ENCODE measurements around the gene ZC3H12C. TPM values are rescaled to one million over a fixed set of nuclear protein-coding genes. Genes with fewer than 3 reads are reported as not detected.

The ZC3H12C gene
- total RNA-seq, 4 donors from 2014 or later, result 5.7 to 17.3 (median 11.4) TPM

GRCh38 chr11:110174645-110175310 is 81.6 kb downstream of the ZC3H12C start:
- Histone ChIP-seq H3K27me3 (no peaks in the 10 kb centered on the region), H3K4me3 (no peak overlapping the region), H3K4me1 (no peaks in the 10 kb centered on the region), H3K9me3 (no peaks in the 10 kb centered on the region), H3K36me3 (no peaks in the 10 kb centered on the region), H3K27ac (no peak overlapping the region)
- DNase-seq, result no peak
- TF ChIP-seq CTCF (IDR thresholded peaks at IDR 0.05) (no peak), POLR2A (IDR thresholded peaks at IDR 0.05) (no peak)

- TF ChIP-seq CTCF (IDR thresholded peaks at IDR 0.05) (no peak), POLR2A (IDR thresholded peaks at IDR 0.05) (no peak)
- H3K27me3 ChIP-seq, result no peaks in the 10 kb centered on the region
- H3K27ac ChIP-seq, result no peak overlapping the region
- no peaks in the 10 kb centered on the region for H3K9me3 ChIP-seq
- H3K4me1 ChIP-seq, result no peaks in the 10 kb centered on the region
- H3K4me3 ChIP-seq, result no peak overlapping the region
- H3K36me3 ChIP-seq, result no peaks in the 10 kb centered on the region
- DNase-seq, result no peak
These were observed 83.3 kb downstream of the ZC3H12C start for GRCh38 chr11:110176366-110177085.

- Histone ChIP-seq H3K27ac (no peak overlapping the region), H3K9me3 (no peaks in the 10 kb centered on the region), H3K4me1 (no peaks in the 10 kb centered on the region), H3K36me3 (no peaks in the 10 kb centered on the region), H3K4me3 (no peak overlapping the region), H3K27me3 (no peaks in the 10 kb centered on the region)
- DNase-seq, result no peak
- no peak for TF ChIP-seq POLR2A (IDR thresholded peaks at IDR 0.05)
These were observed 83.9 kb downstream of the ZC3H12C start for GRCh38 chr11:110177086-110177456.

- Histone ChIP-seq H3K4me1 (no peaks in the 10 kb centered on the region), H3K27ac (no peak overlapping the region), H3K4me3 (no peak overlapping the region), H3K36me3 (no peaks in the 10 kb centered on the region), H3K9me3 (no peaks in the 10 kb centered on the region), H3K27me3 (no peaks in the 10 kb centered on the region)
- no peak for DNase-seq
- no peak for TF ChIP-seq POLR2A (IDR thresholded peaks at IDR 0.05)
- TF ChIP-seq CTCF (IDR thresholded peaks at IDR 0.05), result no peak
These were observed 85.9 kb downstream of the ZC3H12C start for GRCh38 chr11:110179064-110179463.

GRCh38 chr11:110182886-110183285 is 89.7 kb downstream of the ZC3H12C start:
- Histone ChIP-seq H3K9me3 (no peaks in the 10 kb centered on the region), H3K4me3 (no peak overlapping the region), H3K4me1 (no peaks in the 10 kb centered on the region), H3K36me3 (no peaks in the 10 kb centered on the region), H3K27ac (no peak overlapping the region), H3K27me3 (no peaks in the 10 kb centered on the region)
- TF ChIP-seq CTCF (IDR thresholded peaks at IDR 0.05), result no peak
- no peak for TF ChIP-seq POLR2A (IDR thresholded peaks at IDR 0.05)
- no peak for DNase-seq

GRCh38 chr11:110184456-110184855 is 91.3 kb downstream of the ZC3H12C start:
- Histone ChIP-seq H3K27me3 (no peaks in the 10 kb centered on the region), H3K9me3 (no peaks in the 10 kb centered on the region), H3K27ac (no peak overlapping the region), H3K4me1 (no peaks in the 10 kb centered on the region), H3K36me3 (no peaks in the 10 kb centered on the region), H3K4me3 (no peak overlapping the region)
- DNase-seq, result no peak
- TF ChIP-seq CTCF (IDR thresholded peaks at IDR 0.05) (no peak), POLR2A (IDR thresholded peaks at IDR 0.05) (no peak)

Data from Peyer's patch (tissue), 4 donors.